Measurements from ENCODE around the gene PDE4D.

PDE4D gene

GRCh38 chr5:59099270-59099994 lies 794.1 kb downstream of the PDE4D start:
- DNase-seq (ENCODE audit: low read depth in 4 of 4, low spot score in 1 of 4) = no peak

GRCh38 chr5:59098743-59099142 lies 794.8 kb downstream of the PDE4D start:
- DNase-seq (ENCODE audit: low read depth in 4 of 4, low spot score in 1 of 4) = no peak

- no peak for DNase-seq (ENCODE audit: low read depth in 4 of 4, low spot score in 1 of 4)
Measured at GRCh38 chr5:59097712-59098111, 795.8 kb downstream of the PDE4D start.

- no peak for DNase-seq (ENCODE audit: low read depth in 4 of 4, low spot score in 1 of 4)
Measured at GRCh38 chr5:59097116-59097515, 796.4 kb downstream of the PDE4D start.

GRCh38 chr5:59095480-59095879 lies 798.0 kb downstream of the PDE4D start:
- DNase-seq (ENCODE audit: low read depth in 4 of 4, low spot score in 1 of 4) = no peak

- no peak for DNase-seq (ENCODE audit: low read depth in 4 of 4, low spot score in 1 of 4)
Measured at GRCh38 chr5:59094864-59095263, 798.7 kb downstream of the PDE4D start.

- DNase-seq (ENCODE audit: low read depth in 4 of 4, low spot score in 1 of 4) = no peak
Measured at GRCh38 chr5:59093329-59093728, 800.2 kb downstream of the PDE4D start.

GRCh38 chr5:59092758-59093157 lies 800.8 kb downstream of the PDE4D start:
- no peak for DNase-seq (ENCODE audit: low read depth in 4 of 4, low spot score in 1 of 4)

- no peak for DNase-seq (ENCODE audit: low read depth in 4 of 4, low spot score in 1 of 4)
Measured at GRCh38 chr5:59091965-59092364, 801.6 kb downstream of the PDE4D start.

- DNase-seq (ENCODE audit: low read depth in 4 of 4, low spot score in 1 of 4) = no peak
Measured at GRCh38 chr5:59090323-59090722, 803.2 kb downstream of the PDE4D start.

- no peak for DNase-seq (ENCODE audit: low read depth in 4 of 4, low spot score in 1 of 4)
Measured at GRCh38 chr5:59089767-59090166, 803.8 kb downstream of the PDE4D start.

- no peak for DNase-seq (ENCODE audit: low read depth in 4 of 4, low spot score in 1 of 4)
Measured at GRCh38 chr5:59088546-59088945, 805.0 kb downstream of the PDE4D start.

GRCh38 chr5:59086024-59086423 lies 807.5 kb downstream of the PDE4D start:
- no peak for DNase-seq (ENCODE audit: low read depth in 4 of 4, low spot score in 1 of 4)

- DNase-seq (ENCODE audit: low read depth in 4 of 4, low spot score in 1 of 4) = no peak
Measured at GRCh38 chr5:59081693-59082092, 811.8 kb downstream of the PDE4D start.

GRCh38 chr5:59079622-59080620 lies 813.6 kb downstream of the PDE4D start:
- DNase-seq (ENCODE audit: low read depth in 4 of 4, low spot score in 1 of 4) = no peak

GRCh38 chr5:59071755-59072549 lies 821.6 kb downstream of the PDE4D start:
- no peak for DNase-seq (ENCODE audit: low read depth in 4 of 4, low spot score in 1 of 4)

- no peak for DNase-seq (ENCODE audit: low read depth in 4 of 4, low spot score in 1 of 4)
Measured at GRCh38 chr5:59069438-59070079, 824.0 kb downstream of the PDE4D start.

GRCh38 chr5:59067956-59068656 lies 825.4 kb downstream of the PDE4D start:
- no peak for DNase-seq (ENCODE audit: low read depth in 4 of 4, low spot score in 1 of 4)

GRCh38 chr5:59066367-59067163 lies 827.0 kb downstream of the PDE4D start:
- DNase-seq (ENCODE audit: low read depth in 4 of 4, low spot score in 1 of 4) = no peak
